ENCODE data around the gene DCLRE1B.
"Not testable (repeated sequence)": the region's sequence is repeated elsewhere in the genome, so short reads cannot be mapped to it uniquely, and the experiment has no call there.

Gene DCLRE1B

GRCh38 chr1:113928941-113929749, 24.0 kb downstream of the DCLRE1B start, which contains the start of gene HIPK1:
Gene HIPK1 (plus strand): TSS chr1:113929324.
- peak; percentile 94 for DNase-seq

GRCh38 chr1:113929750-113930498, 24.8 kb downstream of the DCLRE1B start:
- DNase-seq: peak; percentile 62

GRCh38 chr1:113930499-113931161, 25.5 kb downstream of the DCLRE1B start:
- peak; percentile 77 for DNase-seq

DNA sequence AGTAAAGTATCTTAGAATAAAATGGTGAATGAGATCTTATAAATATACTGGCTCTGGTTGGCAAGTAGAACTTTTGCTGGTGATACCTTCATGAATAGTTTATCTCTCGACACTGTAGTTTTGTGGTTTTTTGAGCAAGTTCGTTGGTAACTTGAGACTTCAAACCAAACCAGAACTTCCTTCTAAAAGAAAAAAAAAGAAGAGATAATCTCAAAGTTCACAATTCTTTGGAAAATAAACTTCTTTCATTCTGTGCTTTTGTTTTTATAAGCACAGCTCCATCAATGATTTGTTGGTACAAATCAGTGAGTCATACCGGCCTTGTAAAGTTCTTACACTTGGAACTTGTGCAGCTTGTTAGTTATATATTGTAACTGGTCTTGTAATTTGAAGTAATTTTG, 26.3 kb downstream of the DCLRE1B start:
- DNase-seq: peak; percentile 60

DNA sequence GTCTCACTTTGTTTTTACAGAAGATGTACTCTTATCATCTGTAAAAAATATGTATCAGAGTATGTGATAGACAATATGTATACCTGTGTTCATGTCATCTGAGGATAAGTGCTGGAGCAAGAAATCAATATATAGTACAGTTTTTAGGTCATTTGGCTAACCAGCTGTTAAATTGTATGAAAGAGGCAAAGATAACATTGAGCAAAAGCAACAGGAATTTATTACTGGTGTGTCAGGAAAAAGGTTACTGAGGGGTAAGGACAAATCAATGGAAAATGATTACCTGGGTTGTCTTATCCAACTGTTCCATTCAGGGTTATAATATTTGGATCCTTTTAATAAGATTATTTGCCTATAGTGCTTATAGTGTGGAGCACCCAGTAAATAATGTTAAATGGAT, 28.9 kb downstream of the DCLRE1B start:
- no peak for DNase-seq

- DNase-seq: no peak
Measured at GRCh38 chr1:113934511-113935055, 29.5 kb downstream of the DCLRE1B start.

- DNase-seq: no peak
Measured at GRCh38 chr1:113935176-113935575, 30.1 kb downstream of the DCLRE1B start.

- DNase-seq: peak; percentile 20
Measured at GRCh38 chr1:113935970-113936369, 30.8 kb downstream of the DCLRE1B start.

DNA sequence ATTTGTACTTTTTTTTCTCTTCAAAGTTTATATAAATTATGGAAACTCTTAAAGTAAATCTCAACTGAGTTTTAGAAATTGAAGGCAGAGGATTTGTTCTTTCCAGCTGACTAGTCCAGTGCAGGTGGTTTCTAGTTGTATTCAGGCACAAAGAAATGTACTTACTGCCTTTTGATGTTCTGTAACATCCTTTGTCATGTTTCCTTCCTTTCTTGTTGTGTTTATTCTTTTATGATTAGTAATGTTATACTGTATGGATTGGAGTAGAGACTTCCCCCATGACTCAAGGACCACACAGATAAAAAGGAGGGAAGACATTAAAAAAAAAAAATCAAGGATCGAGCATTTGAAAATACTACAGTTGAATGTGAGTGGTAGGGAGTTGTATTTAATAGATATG, 32.0 kb downstream of the DCLRE1B start:
- no peak for DNase-seq

DNA sequence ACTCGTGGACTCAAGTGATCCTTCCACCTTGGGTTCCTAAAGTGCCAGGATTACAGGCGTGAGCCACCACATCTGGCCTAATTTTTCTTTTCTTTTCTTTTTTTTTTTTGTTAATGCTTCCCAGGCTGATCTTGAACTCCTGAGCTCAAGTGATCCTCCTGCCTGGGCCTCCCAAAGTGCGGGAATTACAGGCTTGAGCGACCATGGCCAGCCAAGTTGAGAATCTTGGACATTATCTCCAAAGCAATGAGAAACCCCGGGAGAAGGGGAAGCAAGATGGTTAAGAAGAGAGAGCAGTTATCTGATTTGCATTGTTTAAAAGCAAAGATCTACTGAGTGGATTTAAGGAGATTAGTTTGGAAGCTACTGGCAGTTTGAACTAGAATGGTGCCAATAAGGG, 33.1 kb downstream of the DCLRE1B start:
- DNase-seq: no peak

DNA sequence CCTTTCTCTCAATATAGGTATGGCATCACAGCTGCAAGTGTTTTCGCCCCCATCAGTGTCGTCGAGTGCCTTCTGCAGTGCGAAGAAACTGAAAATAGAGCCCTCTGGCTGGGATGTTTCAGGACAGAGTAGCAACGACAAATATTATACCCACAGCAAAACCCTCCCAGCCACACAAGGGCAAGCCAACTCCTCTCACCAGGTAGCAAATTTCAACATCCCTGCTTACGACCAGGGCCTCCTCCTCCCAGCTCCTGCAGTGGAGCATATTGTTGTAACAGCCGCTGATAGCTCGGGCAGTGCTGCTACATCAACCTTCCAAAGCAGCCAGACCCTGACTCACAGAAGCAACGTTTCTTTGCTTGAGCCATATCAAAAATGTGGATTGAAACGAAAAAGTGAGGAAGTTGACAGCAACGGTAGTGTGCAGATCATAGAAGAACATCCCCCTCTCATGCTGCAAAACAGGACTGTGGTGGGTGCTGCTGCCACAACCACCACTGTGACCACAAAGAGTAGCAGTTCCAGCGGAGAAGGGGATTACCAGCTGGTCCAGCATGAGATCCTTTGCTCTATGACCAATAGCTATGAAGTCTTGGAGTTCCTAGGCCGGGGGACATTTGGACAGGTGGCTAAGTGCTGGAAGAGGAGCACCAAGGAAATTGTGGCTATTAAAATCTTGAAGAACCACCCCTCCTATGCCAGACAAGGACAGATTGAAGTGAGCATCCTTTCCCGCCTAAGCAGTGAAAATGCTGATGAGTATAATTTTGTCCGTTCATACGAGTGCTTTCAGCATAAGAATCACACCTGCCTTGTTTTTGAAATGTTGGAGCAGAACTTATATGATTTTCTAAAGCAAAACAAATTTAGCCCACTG, 35.5 kb downstream of the DCLRE1B start:
- peak; percentile 71 for DNase-seq

DNA sequence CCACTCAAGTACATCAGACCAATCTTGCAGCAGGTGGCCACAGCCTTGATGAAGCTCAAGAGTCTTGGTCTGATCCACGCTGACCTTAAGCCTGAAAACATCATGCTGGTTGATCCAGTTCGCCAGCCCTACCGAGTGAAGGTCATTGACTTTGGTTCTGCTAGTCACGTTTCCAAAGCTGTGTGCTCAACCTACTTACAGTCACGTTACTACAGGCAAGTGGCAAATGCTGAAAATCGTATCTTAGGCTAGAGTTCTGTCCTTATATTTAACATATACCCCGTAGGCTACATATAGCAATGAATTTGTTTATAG, 36.1 kb downstream of the DCLRE1B start:
- no peak for DNase-seq

DNA sequence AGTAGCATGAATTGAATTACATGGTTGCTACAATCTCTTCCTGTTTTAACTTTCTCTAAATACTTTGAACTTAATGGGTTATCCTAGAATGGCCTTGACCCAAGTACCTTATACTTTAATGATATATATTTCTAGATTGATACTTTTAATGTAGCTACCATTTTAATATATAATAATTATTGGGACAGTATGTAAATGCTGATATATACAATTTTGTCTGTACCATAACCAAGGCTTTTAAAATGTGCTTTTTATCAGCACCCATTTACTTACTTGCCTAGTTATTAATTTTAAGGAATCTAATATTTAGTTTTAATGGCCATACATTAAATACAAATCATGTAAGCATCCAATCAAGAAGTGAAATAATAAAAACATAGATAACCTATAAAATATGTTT, 37.4 kb downstream of the DCLRE1B start:
- DNase-seq: no peak

- no peak for DNase-seq
Measured at GRCh38 chr1:113943028-113943811, 38.1 kb downstream of the DCLRE1B start.

GRCh38 chr1:113945329-113945728, 40.2 kb downstream of the DCLRE1B start:
- DNase-seq: no peak

GRCh38 chr1:113946112-113946511, 41.0 kb downstream of the DCLRE1B start:
- DNase-seq: peak; percentile 16

- no peak for DNase-seq
Measured at GRCh38 chr1:113946678-113947387, 41.7 kb downstream of the DCLRE1B start.

- no peak for DNase-seq
Measured at GRCh38 chr1:113947388-113948107, 42.4 kb downstream of the DCLRE1B start.

- DNase-seq: not testable (repeated sequence)
Measured at GRCh38 chr1:113948151-113948550, 43.0 kb downstream of the DCLRE1B start.

- DNase-seq: no peak
Measured at GRCh38 chr1:113949007-113949406, 43.9 kb downstream of the DCLRE1B start.
